RPMI7951 (cell line): ENCODE measurements around the gene LCN12. TPM values are rescaled to one million over a fixed set of nuclear protein-coding genes. Genes with fewer than 3 reads are reported as not detected.

ENCODE experiments used
- DNase-seq: peaks from one replicate; pipeline ENCODE4 v3.0.0-alpha.2; 2012; ENCODE audit warnings: low read depth
- total RNA-seq: library from RNA; depleted of rRNA; stranded (reverse); fragments of >200 nt; shearing (Covaris generic); gene quantifications from 2 replicates; pipeline ENCODE4 v1.2.3, GENCODE V29; 2014; rRNA removed

Gene LCN12
- total RNA-seq = not detected in 2 replicates

GRCh38 chr9:136951541-136952320 is at the start of gene LCN12:
Gene LCN12, plus strand, starts transcription at chr9:136952273. Its CDS starts 55 bp downstream, at chr9:136952328.
- DNase-seq = no peak

- no peak for DNase-seq
Observed at GRCh38 chr9:136903041-136903554, 49.0 kb upstream of the LCN12 start.

GRCh38 chr9:136906266-136906665 is 45.8 kb upstream of the LCN12 start:
- no peak for DNase-seq

GRCh38 chr9:136907011-136907914 is 44.8 kb upstream of the LCN12 start:
- no peak for DNase-seq

GRCh38 chr9:136910197-136910900 is 41.7 kb upstream of the LCN12 start:
- no peak for DNase-seq

GRCh38 chr9:136910901-136911245 is 41.2 kb upstream of the LCN12 start:
- no peak for DNase-seq

GRCh38 chr9:136913701-136914438 is 38.2 kb upstream of the LCN12 start:
- DNase-seq = no peak

GRCh38 chr9:136915632-136916329 is 36.3 kb upstream of the LCN12 start:
- no peak for DNase-seq

- DNase-seq = no peak
Observed at GRCh38 chr9:136916330-136917184, 35.5 kb upstream of the LCN12 start.

- DNase-seq = no peak
Observed at GRCh38 chr9:136917902-136918301, 34.2 kb upstream of the LCN12 start.

- DNase-seq = no peak
Observed at GRCh38 chr9:136920069-136920468, 32.0 kb upstream of the LCN12 start.

GRCh38 chr9:136920734-136921231 is 31.3 kb upstream of the LCN12 start:
- no peak for DNase-seq

GRCh38 chr9:136921307-136921706 is 30.8 kb upstream of the LCN12 start:
- DNase-seq = no peak

- no peak for DNase-seq
Observed at GRCh38 chr9:136921718-136922117, 30.4 kb upstream of the LCN12 start.

GRCh38 chr9:136922540-136922939 is 29.5 kb upstream of the LCN12 start:
- no peak for DNase-seq

- no peak for DNase-seq
Observed at GRCh38 chr9:136923881-136924280, 28.2 kb upstream of the LCN12 start.

- DNase-seq = no peak
Observed at GRCh38 chr9:136925414-136926153, 26.5 kb upstream of the LCN12 start.

- DNase-seq = no peak
Observed at GRCh38 chr9:136926154-136926704, 25.8 kb upstream of the LCN12 start.
